SJSA1 (cell line): ENCODE results near the gene CARD11. TPM values are rescaled to one million over a fixed set of nuclear protein-coding genes. Genes with fewer than 3 reads are reported as not detected.
A peak's percentile ranks its signal among the peaks of the same experiment; 100 is the strongest.
"Not testable (repeated sequence)": the region's sequence is repeated elsewhere in the genome, so short reads cannot be mapped to it uniquely, and the experiment has no call there.

ENCODE experiments used
- DNase-seq, 2 experiments: peaks; one replicate each; pipeline ENCODE4 v3.0.0-alpha.2; 2015 to 2020; ENCODE audit warnings: low spot score in 2 of 2, low read depth in 1 of 2
- H3K27ac ChIP-seq: fragments of 250-450 bp; sonication (Bioruptor Pico); 2 replicates; pipeline ENCODE4 v1.5.1; 2020; ENCODE audit warnings: mild to moderate bottlenecking, moderate library complexity
- H3K27me3 ChIP-seq: fragments of 250-450 bp; sonication (Bioruptor Pico); replicated peaks from 2 replicates; pipeline ENCODE4 v1.5.1; 2020; ENCODE audit warnings: mild to moderate bottlenecking, moderate library complexity
- H3K36me3 ChIP-seq: fragments of 250-450 bp; sonication (Bioruptor Pico); 2 replicates; pipeline ENCODE4 v1.5.1; 2020; ENCODE audit warnings: mild to moderate bottlenecking
- H3K4me1 ChIP-seq: fragments of 250-450 bp; sonication (Bioruptor Pico); replicated peaks from 2 replicates; pipeline ENCODE4 v1.6.1; 2021; ENCODE audit warnings: mild to moderate bottlenecking
- H3K4me3 ChIP-seq: fragments of 250-450 bp; sonication (Bioruptor Pico); 2 replicates; pipeline ENCODE4 v1.5.1; 2020; ENCODE audit warnings: mild to moderate bottlenecking
- H3K9me3 ChIP-seq: fragments of 250-450 bp; sonication (Bioruptor Pico); replicated peaks from 2 replicates; pipeline ENCODE4 v1.5.1; 2020; ENCODE audit warnings: mild to moderate bottlenecking
- total RNA-seq: library from RNA; depleted of rRNA; stranded (reverse); fragments of >200 nt; shearing (Covaris generic); gene quantifications from 2 replicates; pipeline ENCODE4 v1.2.3, GENCODE V29; 2014

The CARD11 gene
- total RNA-seq, 1 experiment from 2014 or later = 0.50 TPM

DNA sequence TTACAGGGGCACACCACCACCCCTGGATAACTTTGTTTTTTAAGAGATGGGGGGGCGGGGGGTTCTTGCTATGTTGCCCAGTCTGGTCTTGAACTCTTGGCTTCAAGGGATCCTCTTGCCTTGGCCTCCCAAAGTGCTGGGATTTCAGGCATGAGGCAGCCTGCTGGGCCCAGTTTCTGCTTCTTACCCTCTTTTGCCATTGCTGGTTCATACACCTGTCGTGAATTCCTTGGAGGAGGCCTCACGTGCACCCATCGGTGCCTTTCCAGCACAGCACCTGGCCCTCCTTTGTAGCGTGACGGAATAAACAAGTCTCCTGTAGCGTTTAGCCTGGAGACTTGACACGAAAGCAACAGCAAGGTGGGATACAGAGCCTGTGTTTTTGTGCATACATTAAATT is 75.5 kb downstream of the CARD11 start:
- no peaks in the 10 kb centered on the region for H3K4me1 ChIP-seq
- no peak overlapping the region for H3K4me3 ChIP-seq
- H3K27ac ChIP-seq = no peak overlapping the region
- no peaks in the 10 kb centered on the region for H3K9me3 ChIP-seq
- H3K27me3 ChIP-seq = no peaks in the 10 kb centered on the region
- no peaks in the 10 kb centered on the region for H3K36me3 ChIP-seq
- no peak for DNase-seq

GRCh38 chr7:2967705-2968104 is 76.0 kb downstream of the CARD11 start:
- Histone ChIP-seq H3K9me3 (no peaks in the 10 kb centered on the region), H3K36me3 (no peaks in the 10 kb centered on the region), H3K27me3 (no peaks in the 10 kb centered on the region), H3K27ac (no peak overlapping the region), H3K4me3 (no peak overlapping the region), H3K4me1 (no peaks in the 10 kb centered on the region)
- no peak for DNase-seq

DNA sequence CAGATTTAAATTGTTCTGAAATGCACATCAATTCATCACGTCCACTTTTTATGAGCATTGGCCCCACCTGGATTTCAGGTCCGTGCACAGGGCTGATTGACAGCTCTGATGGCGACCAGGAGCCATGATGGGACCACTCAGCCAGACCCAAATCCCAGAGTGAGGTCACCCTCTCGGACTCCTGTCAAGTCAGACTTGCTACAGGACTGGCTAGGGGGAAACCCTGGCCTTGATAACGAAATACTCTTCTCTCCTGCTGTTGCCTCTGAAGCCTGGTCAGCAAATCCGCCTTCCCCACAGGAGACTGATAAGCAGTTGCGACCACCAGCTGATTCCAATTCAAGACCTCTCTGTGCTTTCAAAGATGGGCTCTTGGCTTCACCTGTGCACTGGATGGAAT is 76.4 kb downstream of the CARD11 start:
- Histone ChIP-seq H3K27me3 (no peaks in the 10 kb centered on the region), H3K27ac (no peak overlapping the region), H3K9me3 (no peaks in the 10 kb centered on the region), H3K4me3 (no peak overlapping the region), H3K4me1 (no peaks in the 10 kb centered on the region), H3K36me3 (no peaks in the 10 kb centered on the region)
- no peak for DNase-seq

GRCh38 chr7:2966466-2967078 is 77.1 kb downstream of the CARD11 start:
- Histone ChIP-seq H3K9me3 (no peaks in the 10 kb centered on the region), H3K27ac (no peak overlapping the region), H3K27me3 (no peaks in the 10 kb centered on the region), H3K4me3 (no peak overlapping the region), H3K4me1 (no peaks in the 10 kb centered on the region), H3K36me3 (no peaks in the 10 kb centered on the region)
- DNase-seq = no peak

DNA sequence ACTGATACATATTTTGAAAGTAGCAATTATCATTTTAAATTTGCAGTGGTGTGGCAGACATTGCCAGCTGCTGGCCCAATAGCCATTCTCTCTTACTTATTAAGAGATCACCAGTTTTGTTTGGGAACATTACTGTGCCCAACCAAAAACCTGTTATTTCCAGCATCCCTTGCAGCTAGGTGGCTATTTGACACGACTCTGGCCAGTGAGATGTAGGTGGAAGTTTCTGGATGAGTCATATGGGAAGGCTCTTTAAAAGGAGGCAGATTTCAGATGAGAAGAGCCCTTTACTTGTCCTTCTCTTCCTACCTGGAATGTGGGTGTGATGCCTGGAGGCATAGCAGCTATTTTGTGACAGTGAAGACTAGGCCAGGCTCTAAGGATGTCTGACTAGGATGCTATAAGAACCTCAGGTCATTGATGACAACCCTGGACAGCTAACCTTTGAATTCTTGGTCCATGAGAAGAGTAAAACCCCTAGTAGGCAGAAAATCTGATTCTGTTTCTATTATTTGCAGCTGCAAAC is 77.9 kb downstream of the CARD11 start:
- Histone ChIP-seq H3K27me3 (no peaks in the 10 kb centered on the region), H3K4me3 (no peak overlapping the region), H3K36me3 (no peaks in the 10 kb centered on the region), H3K27ac (no peak overlapping the region), H3K9me3 (no peaks in the 10 kb centered on the region), H3K4me1 (no peaks in the 10 kb centered on the region)
- DNase-seq = no peak

- no peaks in the 10 kb centered on the region for H3K27me3 ChIP-seq
- H3K36me3 ChIP-seq = no peaks in the 10 kb centered on the region
- no peak overlapping the region for H3K4me3 ChIP-seq
- H3K9me3 ChIP-seq = 0 out of 2 replicates have a peak, but pooled peaks cover 2% of the 10 kb centered on the region
- no peak for DNase-seq
- H3K4me1 ChIP-seq = no peaks in the 10 kb centered on the region
- no peak overlapping the region for H3K27ac ChIP-seq
Measured at GRCh38 chr7:2965301-2965700, 78.4 kb downstream of the CARD11 start.

DNA sequence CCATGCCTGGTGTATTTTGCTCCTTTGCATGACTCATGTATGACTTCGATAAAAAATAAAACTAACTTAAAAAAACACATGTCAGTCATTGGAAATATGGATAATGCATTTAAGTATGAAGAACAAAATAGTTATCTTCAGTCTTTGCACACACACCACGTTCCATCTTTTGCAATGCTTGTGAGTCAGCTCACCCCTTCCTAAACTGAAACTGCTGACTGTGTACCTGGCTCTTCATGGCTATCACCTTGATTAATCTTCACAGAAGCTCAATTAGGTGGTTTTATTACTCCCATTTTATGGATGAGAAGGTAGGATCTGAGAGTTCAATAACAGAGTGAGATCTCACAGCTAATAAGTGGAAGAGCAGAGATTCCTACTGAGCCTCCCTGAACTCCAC is 79.5 kb downstream of the CARD11 start:
- Histone ChIP-seq H3K27ac (no peak overlapping the region), H3K4me1 (no peaks in the 10 kb centered on the region), H3K27me3 (no peaks in the 10 kb centered on the region)

GRCh38 chr7:2962865-2963264 is 80.8 kb downstream of the CARD11 start:
- DNase-seq = no peak
- no peak overlapping the region for H3K4me3 ChIP-seq
- no peaks in the 10 kb centered on the region for H3K36me3 ChIP-seq
- no peak overlapping the region for H3K27ac ChIP-seq
- no peaks in the 10 kb centered on the region for H3K4me1 ChIP-seq
- H3K27me3 ChIP-seq = no peaks in the 10 kb centered on the region
- H3K9me3 ChIP-seq = 0 out of 2 replicates have a peak, but pooled peaks cover 2% of the 10 kb centered on the region

More for the DNA sequence above, 79.5 kb downstream of the CARD11 start:
- Histone ChIP-seq H3K4me3 (no peak overlapping the region), H3K9me3 (0 out of 2 replicates have a peak, but pooled peaks cover 2% of the 10 kb centered on the region), H3K36me3 (no peaks in the 10 kb centered on the region)
- no peak for DNase-seq

DNA sequence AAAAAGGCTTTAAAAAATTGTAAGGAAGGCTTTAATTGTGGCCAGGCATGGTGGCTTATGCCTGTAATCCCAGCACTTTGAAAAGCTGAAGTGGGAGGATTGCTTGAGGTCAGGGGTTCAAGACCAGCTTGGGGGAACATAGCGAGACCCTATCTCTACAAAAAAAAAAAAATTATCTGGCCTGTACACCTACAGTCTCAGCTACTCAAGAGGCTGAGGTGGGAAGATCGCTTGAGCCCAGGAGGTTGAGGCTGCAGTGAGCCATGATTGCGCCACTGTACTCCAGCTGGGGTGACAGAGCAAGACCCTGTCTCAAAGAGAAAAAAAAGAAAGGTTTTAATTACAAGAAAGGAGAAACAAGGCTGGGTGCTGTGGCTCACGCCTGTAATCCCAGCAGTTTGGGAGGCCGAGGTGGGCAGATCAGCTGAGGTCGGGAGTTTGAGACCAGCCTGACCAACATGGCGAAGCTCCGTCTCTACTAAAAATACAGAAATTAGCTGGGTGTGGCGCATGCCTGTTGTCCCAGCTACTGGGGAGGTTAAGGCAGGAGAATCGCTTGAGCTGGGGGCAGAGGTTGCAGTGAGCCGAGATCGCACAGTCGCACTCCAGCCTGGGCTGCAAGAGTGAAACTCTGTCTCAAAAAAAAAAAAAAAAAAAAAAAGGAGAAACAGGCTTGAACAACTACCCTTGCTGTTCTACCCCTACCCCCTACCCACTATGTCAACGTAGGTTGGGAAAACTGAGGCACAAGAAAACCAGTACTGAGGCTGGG is 83.7 kb downstream of the CARD11 start:
- Histone ChIP-seq H3K4me1 (peaks cover 11% of the 10 kb centered on the region), H3K4me3 (no peak overlapping the region), H3K27me3 (no peaks in the 10 kb centered on the region), H3K36me3 (no peaks in the 10 kb centered on the region), H3K9me3 (0 out of 2 replicates have a peak, but pooled peaks cover 2% of the 10 kb centered on the region), H3K27ac (no peak overlapping the region)
- no peak for DNase-seq

DNA sequence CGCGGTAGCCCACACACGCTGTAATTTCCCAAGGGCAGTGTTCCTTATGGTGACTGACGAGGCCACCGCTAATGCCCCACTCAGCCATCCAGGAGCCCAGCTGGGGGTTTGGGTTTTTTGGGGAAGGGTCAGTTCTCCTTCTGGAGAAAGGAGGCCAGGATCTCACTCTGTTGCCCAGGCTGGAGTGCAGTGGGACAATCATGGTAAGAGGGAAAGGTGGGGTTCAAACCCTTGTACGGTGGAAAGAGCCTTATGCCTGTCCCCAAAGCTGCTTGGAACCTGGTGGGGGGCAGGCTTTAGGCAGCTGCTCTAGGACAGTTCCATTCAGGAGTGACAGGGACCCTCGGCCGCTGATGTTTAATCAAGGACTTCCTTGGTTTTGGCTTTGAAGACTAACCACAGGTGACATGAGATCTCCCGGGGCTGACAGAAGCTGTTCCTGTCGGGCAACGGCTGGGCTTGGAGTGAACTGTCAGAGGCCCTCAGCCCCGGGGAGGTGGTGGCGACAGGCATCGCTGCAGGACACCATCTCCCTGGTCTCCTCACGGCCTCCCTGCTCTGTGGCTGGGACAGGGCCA is 84.5 kb downstream of the CARD11 start:
- peaks cover 11% of the 10 kb centered on the region for H3K4me1 ChIP-seq
- no peak overlapping the region for H3K4me3 ChIP-seq
- H3K36me3 ChIP-seq = no peaks in the 10 kb centered on the region
- H3K9me3 ChIP-seq = 0 out of 2 replicates have a peak, but pooled peaks cover 2% of the 10 kb centered on the region
- no peaks in the 10 kb centered on the region for H3K27me3 ChIP-seq
- no peak overlapping the region for H3K27ac ChIP-seq
- no peak for DNase-seq

DNA sequence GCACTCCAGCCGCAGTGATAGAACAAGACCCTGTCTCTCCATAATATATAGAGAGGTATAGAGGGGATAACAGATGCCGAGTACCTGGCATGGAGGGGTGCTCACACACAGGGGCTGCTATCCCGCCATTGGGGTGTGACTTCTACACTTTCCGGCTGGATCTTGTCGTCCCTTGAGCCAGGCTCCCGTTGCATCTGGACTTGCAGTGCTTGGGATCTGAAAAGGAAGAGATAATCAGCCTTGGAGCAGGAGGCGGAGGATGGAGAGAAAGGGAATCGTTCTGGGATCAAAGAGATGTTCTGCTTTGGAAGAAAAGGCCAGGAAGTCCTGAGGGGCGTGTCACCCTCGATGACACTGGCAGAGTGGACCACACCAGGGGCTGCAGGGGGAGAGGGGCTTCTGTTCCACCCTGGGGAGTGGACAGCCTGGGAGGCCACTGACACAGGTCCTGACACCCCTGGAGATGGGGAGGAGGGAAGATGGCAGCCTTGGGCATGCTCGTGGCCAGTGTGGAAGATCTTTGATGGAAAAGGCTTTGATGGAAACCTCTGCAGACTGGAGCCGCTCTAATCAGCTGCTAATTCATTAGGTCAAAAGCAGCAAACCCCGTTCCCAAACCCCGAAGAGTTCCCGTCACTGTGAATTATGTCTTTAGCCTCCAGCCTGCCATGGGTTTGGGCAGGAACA is 85.1 kb downstream of the CARD11 start:
- no peak overlapping the region for H3K4me3 ChIP-seq
- H3K36me3 ChIP-seq = no peaks in the 10 kb centered on the region
- peaks cover 11% of the 10 kb centered on the region for H3K4me1 ChIP-seq
- H3K27me3 ChIP-seq = no peaks in the 10 kb centered on the region
- H3K27ac ChIP-seq = no peak overlapping the region
- 0 out of 2 replicates have a peak, but pooled peaks cover 2% of the 10 kb centered on the region for H3K9me3 ChIP-seq
- no peak for DNase-seq

- DNase-seq, H3K27me3 ChIP-seq, H3K4me3 ChIP-seq, H3K27ac ChIP-seq, H3K9me3 ChIP-seq, H3K36me3 ChIP-seq: not testable (repeated sequence)
- peaks cover 11% of the 10 kb centered on the region for H3K4me1 ChIP-seq
Measured at GRCh38 chr7:2957369-2957727, 86.3 kb downstream of the CARD11 start.

GRCh38 chr7:2956526-2957368 is 86.9 kb downstream of the CARD11 start:
- peak in 1 of 2 experiments; percentile 41 for DNase-seq
- Histone ChIP-seq H3K9me3 (0 out of 2 replicates have a peak, but pooled peaks cover 2% of the 10 kb centered on the region), H3K27me3 (no peaks in the 10 kb centered on the region), H3K4me3 (no peak overlapping the region), H3K36me3 (no peaks in the 10 kb centered on the region), H3K4me1 (peaks cover 11% of the 10 kb centered on the region), H3K27ac (0 out of 2 replicates have a peak overlapping the region, but pooled peaks have one; percentile 6)
